MM.1S (cell line): ENCODE data around the gene SPHK1.

Experiments
- DNase-seq: peaks from one replicate; pipeline ENCODE4 v3.0.0-alpha.2; 2015
- H2AFZ ChIP-seq: fragments of 300-600 bp; sonication (generic); 2 replicates; pipeline ENCODE4 v1.6.0; 2016; ENCODE audit warnings: antibody characterized with exemption, low read length
- H3F3A ChIP-seq: fragments of 300-600 bp; sonication (generic); 2 replicates; pipeline ENCODE4 v1.6.1; 2016; ENCODE audit warnings: mild to moderate bottlenecking, antibody characterized with exemption, low read length, moderate library complexity, mixed read lengths; ENCODE audit not compliant: insufficient read depth
- H3K27ac ChIP-seq: fragments of 300-600 bp; sonication (generic); 2 replicates; pipeline ENCODE4 v1.5.1; 2016; ENCODE audit warnings: mild to moderate bottlenecking, low read length
- H3K27me3 ChIP-seq: fragments of 300-600 bp; sonication (generic); replicated peaks from 2 replicates; pipeline ENCODE4 v1.6.0; 2016; ENCODE audit warnings: low read length; ENCODE audit not compliant: insufficient read depth
- H3K36me3 ChIP-seq: fragments of 300-600 bp; sonication (generic); replicated peaks from 2 replicates; pipeline ENCODE4 v1.6.1; 2016; ENCODE audit warnings: mild to moderate bottlenecking, low read length, mixed read lengths; ENCODE audit not compliant: insufficient read depth
- H3K4me1 ChIP-seq: fragments of 300-600 bp; sonication (generic); 2 replicates; pipeline ENCODE4 v1.6.1; 2016; ENCODE audit warnings: low read length, mixed read lengths
- H3K4me2 ChIP-seq: fragments of 300-600 bp; sonication (generic); 2 replicates; pipeline ENCODE4 v1.6.0; 2016; ENCODE audit warnings: low read depth, low read length
- H3K4me3 ChIP-seq: fragments of 300-600 bp; sonication (generic); 2 replicates; pipeline ENCODE4 v1.5.1; 2016; ENCODE audit warnings: low read length, mixed read lengths
- H3K79me2 ChIP-seq: fragments of 300-600 bp; sonication (generic); 2 replicates; pipeline ENCODE4 v1.6.1; 2016; ENCODE audit warnings: mixed run types, low read length, mixed read lengths
- H3K9ac ChIP-seq: fragments of 300-600 bp; sonication (generic); 2 replicates; pipeline ENCODE4 v1.6.1; 2016; ENCODE audit warnings: low read length, mixed read lengths
- H3K9me2 ChIP-seq: fragments of 300-600 bp; sonication (generic); replicated peaks from 2 replicates; pipeline ENCODE4 v1.6.1; 2016; ENCODE audit warnings: mild to moderate bottlenecking, low read length, mixed read lengths; ENCODE audit not compliant: insufficient read depth
- H3K9me3 ChIP-seq: fragments of 300-600 bp; sonication (generic); replicated peaks from 2 replicates; pipeline ENCODE4 v1.6.1; 2016; ENCODE audit warnings: mild to moderate bottlenecking, low read length, mixed read lengths; ENCODE audit not compliant: insufficient read depth
- H4K20me1 ChIP-seq: fragments of 300-600 bp; sonication (generic); 2 replicates; pipeline ENCODE4 v1.6.1; 2016; ENCODE audit warnings: mild to moderate bottlenecking, low read length, moderate library complexity, mixed read lengths; ENCODE audit not compliant: insufficient read depth
- CTCF ChIP-seq: fragments of 300-600 bp; sonication (generic); IDR thresholded peaks from 2 replicates; pipeline ENCODE4 v1.5.1; 2016; ENCODE audit warnings: antibody characterized with exemption, low read length, mixed read lengths
- EZH2 ChIP-seq: fragments of 300-600 bp; sonication (generic); optimal IDR thresholded peaks from 2 replicates; pipeline ENCODE3; 2017; ENCODE audit warnings: low read depth, mild to moderate bottlenecking, antibody characterized with exemption, low read length, mixed read lengths
- EZH2phosphoT487 ChIP-seq: fragments of 300-600 bp; sonication (generic); IDR thresholded peaks from 2 replicates; pipeline ENCODE4 v1.6.1; 2018; ENCODE audit warnings: antibody characterized with exemption, low read length

Gene SPHK1

GRCh38 chr17:76368545-76368944, 15.9 kb upstream of the SPHK1 start:
- Histone ChIP-seq H3K79me2 (no peaks in the 10 kb centered on the region), H3K4me1 (no peaks in the 10 kb centered on the region), H3K9me3 (no peaks in the 10 kb centered on the region), H3F3A (no peaks in the 10 kb centered on the region), H3K27ac (no peak overlapping the region), H4K20me1 (no peaks in the 10 kb centered on the region), H3K4me2 (peak overlapping the region; percentile 29; the same call in 1 of the 2 replicates), H3K4me3 (no peak overlapping the region), H3K27me3 (no peaks in the 10 kb centered on the region), H3K9me2 (no peaks in the 10 kb centered on the region), H3K9ac (no peak overlapping the region), H2AFZ (no peak overlapping the region), H3K36me3 (no peaks in the 10 kb centered on the region)
- no peak for DNase-seq
- TF ChIP-seq EZH2 (no peak), EZH2phosphoT487 (no peak), CTCF (no peak)

- no peaks in the 10 kb centered on the region for H3K9me3 ChIP-seq
- no peak overlapping the region for H3K9ac ChIP-seq
- H3K4me3 ChIP-seq, result no peak overlapping the region
- TF ChIP-seq EZH2 (no peak), EZH2phosphoT487 (no peak), CTCF (no peak)
- H3K27me3 ChIP-seq, result no peaks in the 10 kb centered on the region
- no peaks in the 10 kb centered on the region for H3K4me1 ChIP-seq
- no peak overlapping the region for H3K27ac ChIP-seq
- no peak for DNase-seq
- no peaks in the 10 kb centered on the region for H3K79me2 ChIP-seq
- no peak overlapping the region for H2AFZ ChIP-seq
- no peaks in the 10 kb centered on the region for H3F3A ChIP-seq
- H3K36me3 ChIP-seq, result no peaks in the 10 kb centered on the region
- H4K20me1 ChIP-seq, result no peaks in the 10 kb centered on the region
- no peak overlapping the region for H3K4me2 ChIP-seq
- no peaks in the 10 kb centered on the region for H3K9me2 ChIP-seq
These were observed 15.0 kb upstream of the SPHK1 start for GRCh38 chr17:76369379-76369778.

GRCh38 chr17:76369804-76370203, 14.6 kb upstream of the SPHK1 start:
- Histone ChIP-seq H2AFZ (no peak overlapping the region), H3K27me3 (no peaks in the 10 kb centered on the region), H3K36me3 (no peaks in the 10 kb centered on the region), H4K20me1 (no peaks in the 10 kb centered on the region), H3K79me2 (no peaks in the 10 kb centered on the region), H3K4me1 (no peaks in the 10 kb centered on the region), H3K4me2 (no peak overlapping the region), H3K4me3 (no peak overlapping the region), H3K9me2 (no peaks in the 10 kb centered on the region), H3K9ac (no peak overlapping the region), H3K9me3 (no peaks in the 10 kb centered on the region), H3K27ac (no peak overlapping the region), H3F3A (no peaks in the 10 kb centered on the region)
- no peak for DNase-seq
- no peak for TF ChIP-seq EZH2
- no peak for TF ChIP-seq CTCF
- no peak for TF ChIP-seq EZH2phosphoT487
